K562 (cell line): ENCODE measurements around the gene PODXL. TPM values are rescaled to one million over a fixed set of nuclear protein-coding genes. Genes with fewer than 3 reads are reported as not detected.

Experiments used
- CC2D1A ChIP-seq: fragments of 450-650 bp; IDR thresholded peaks from 2 replicates; pipeline ENCODE4 v1.6.1; 2017; ENCODE audit warnings: mild to moderate bottlenecking
- REST ChIP-seq, 2 experiments: fragments of 450-650 bp; formaldehyde crosslinking in 1 of 2; IDR thresholded peaks; 2 replicates each; pipeline versions ENCODE4 v1.4.0 to v1.6.1; 2014 to 2020; ENCODE audit warnings: mild to moderate bottlenecking in 2 of 2, borderline replicate concordance in 1 of 2, low read depth in 1 of 2
- SLC30A9 ChIP-seq: fragments of 250-450 bp; sonication (Bioruptor Pico); IDR thresholded peaks from 2 replicates; pipeline ENCODE4 v1.8.0; 2022; ENCODE audit warnings: mild to moderate bottlenecking, moderate library complexity
- XRCC3 ChIP-seq: fragments of 450-650 bp; IDR thresholded peaks from 2 replicates; pipeline ENCODE4 v1.6.1; 2017; ENCODE audit warnings: mild to moderate bottlenecking, moderate library complexity
- polyA plus RNA-seq, 8 experiments: library from polyadenylated mRNA; depleted of rRNA in 4 of 8; stranded (reverse) in 5 of 8; unstranded in 3 of 8; fragments of >200 nt; fragmentation: Nextera tagmentation in 2 of 8; fragmentation: Illumina TruSeq in 1 of 8; extraction: Ambion mirVana in 2 of 8; extraction: Trizol in 1 of 8; gene quantifications; 2 replicates each; pipeline versions ENCODE4 v1.2.1 to v1.2.3, GENCODE V29; 2011 to 2014; ENCODE audit warnings: inconsistent platforms in 1 of 8, missing spikeins in 1 of 8
- total RNA-seq, 7 experiments: library from RNA; depleted of rRNA in 6 of 7; stranded (reverse); fragments of >200 nt in 6 of 7; fragmentation: Illumina TruSeq in 2 of 7; extraction: Trizol in 2 of 7; gene quantifications; 2 replicates each; pipeline versions ENCODE4 v1.2.1 to v1.2.3, GENCODE V29; 2011 to 2021; ENCODE audit warnings: low replicate concordance in 1 of 7

Gene PODXL
- total and polyA plus RNA-seq, 9 of the 15 experiments (the other 6 are each of a cell fraction or from before 2014, with no cell fraction given), result 0.01 to 0.73 (median 0.07) TPM

GRCh38 chr7:131529617-131530016 is 26.8 kb downstream of the PODXL start (continued):
- TF ChIP-seq REST (IDR thresholded peaks at IDR 0.05; ENCODE audit: borderline replicate concordance) (no peak), REST (CRISPR knock-in tag; IDR thresholded peaks at IDR 0.05; ENCODE audit: low read depth) (no peak), SLC30A9 (CRISPR knock-in tag) (no peak), XRCC3 (no peak), CC2D1A (no peak)
